Motor neuron (in vitro differentiated cells): ENCODE data around the gene MYO1F. TPM values are rescaled to one million over a fixed set of nuclear protein-coding genes. Genes with fewer than 3 reads are reported as not detected.

Source experiments
- ATAC-seq, 8 experiments: fragments of 200-7000 bp; cut with Tn5 transposase; replicated peaks in 6 of 8; 2 replicates each; pipeline ENCODE4 v1.8.0; 2021; ENCODE audit warnings: mild to moderate bottlenecking in 8 of 8, moderate library complexity in 8 of 8
- H3K27ac ChIP-seq, 2 donors: fragments of 250-450 bp; sonication (Bioruptor Pico); 2 replicates each; pipeline ENCODE4 v1.9.0; 2021; ENCODE audit warnings: antibody characterized with exemption in 2 of 2, mild to moderate bottlenecking in 2 of 2, moderate library complexity in 1 of 2
- H3K4me1 ChIP-seq, 2 donors: fragments of 250-450 bp; sonication (Bioruptor Pico); replicated peaks in 1 of 2; 2 replicates each; pipeline ENCODE4 v1.6.1; 2021; ENCODE audit warnings: antibody characterized with exemption in 2 of 2, mild to moderate bottlenecking in 2 of 2, moderate library complexity in 1 of 2
- H3K4me3 ChIP-seq, 5 donors: fragments of 250-450 bp; sonication (Bioruptor Pico); 2 replicates each; pipeline ENCODE4 v1.9.0; 2021; ENCODE audit warnings: antibody characterized with exemption in 5 of 5, mild to moderate bottlenecking in 5 of 5, moderate library complexity in 4 of 5
- WGBS, 10 experiments: fragments of 450-650 bp; shearing (Covaris generic); methylation state at CpG; one replicate each; pipeline ENCODE4 v1.0.0; 2022; 5-methylcytosine and 5-hydroxymethylcytosine counted together
- in situ Hi-C, 9 experiments: fragments of 400-800 bp; cut with MboI; loops; one replicate each; pipeline ENCODE4 v1.15.0; 2021; ENCODE audit warnings: low sequenced_read_pairs in 9 of 9, low pct_unique_long_range_greater_than_20kb in 2 of 9; ENCODE audit not compliant: unreplicated experiment in 9 of 9
- total RNA-seq, 8 experiments: library from RNA; unstranded; fragments of 300-600 nt; gene quantifications; 2 replicates each; pipeline versions ENCODE4 v1.2.3 to v1.2.4, GENCODE V29; 2022

Gene MYO1F
- total RNA-seq, 8 experiments from 2014 or later, result 0.67 to 15.6 (median 4.7) TPM

DNA sequence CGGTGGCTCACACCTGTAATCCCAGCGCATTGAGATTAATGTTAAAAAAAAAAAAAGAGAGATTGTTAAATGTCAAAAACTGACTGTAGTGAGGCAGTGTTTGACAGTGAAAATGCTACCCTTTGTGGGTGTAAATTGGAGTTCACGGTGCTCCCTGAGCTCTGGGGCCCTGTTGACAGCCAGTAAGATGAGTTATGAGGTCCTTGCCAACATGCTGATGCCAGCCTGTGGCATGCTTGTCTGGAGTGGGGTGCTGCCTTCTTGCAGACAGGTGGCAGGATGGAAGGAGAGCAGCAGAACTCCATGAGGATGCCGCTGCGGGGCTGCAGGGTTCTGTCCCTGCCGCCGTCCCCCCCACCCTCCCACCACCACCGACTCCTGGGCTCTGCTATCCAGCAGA is 100.7 kb downstream of the MYO1F start:
- in situ Hi-C loops, result no loop called here
- H3K4me3 ChIP-seq, result no peak overlapping the region
- H3K4me1 ChIP-seq, result no peaks in the 10 kb centered on the region
- 52 to 100% (median 90%) methylated on average over 1 to 2 of the region's 8 CpGs; no CpG with 5 or more reads in 6 of the 10 experiments for WGBS, 10 experiments
- ATAC-seq, result no peak
- no peak overlapping the region for H3K27ac ChIP-seq

- ATAC-seq, result no peak
- no peak overlapping the region for H3K27ac ChIP-seq
- 100% methylated on average over 1 of the region's 1 CpG; no CpG with 5 or more reads in 8 of the 10 experiments for WGBS, 10 experiments
- in situ Hi-C loops, result no loop called here
- H3K4me1 ChIP-seq, result no peaks in the 10 kb centered on the region
- H3K4me3 ChIP-seq, result no peak overlapping the region
Measured at GRCh38 chr19:8475005-8475404, 102.2 kb downstream of the MYO1F start.

- ATAC-seq, result no peak
- 67 to 100% (median 88%) methylated on average over 2 to 6 of the region's 6 CpGs for WGBS, 10 experiments
- H3K4me1 ChIP-seq, result no peaks in the 10 kb centered on the region
- H3K27ac ChIP-seq, result no peak overlapping the region
- H3K4me3 ChIP-seq, result no peak overlapping the region
- in situ Hi-C loops, result no loop called here
Measured at GRCh38 chr19:8473648-8474476, 103.4 kb downstream of the MYO1F start.

Other genes starting within 250 kb of the MYO1F start
- gene KANK3, start 234.2 kb downstream of the MYO1F start, total RNA-seq, result 1 to 10 TPM in 4 of 8 experiments, under 1 TPM in 3, not detected in 1; 0.08 to 3.4 (median 1.1) TPM
- gene ANGPTL4, start 213.3 kb downstream of the MYO1F start, total RNA-seq, result 1 to 10 TPM in 3 of 8 experiments, under 1 TPM in 4, not detected in 1; 0.38 to 4.6 (median 0.90) TPM
- gene RAB11B, start 187.1 kb downstream of the MYO1F start, total RNA-seq, result 10 to 100 TPM; 16.7 to 72.4 (median 43.7) TPM
- 10 to 100 TPM; 10.4 to 38.4 (median 19.4) TPM for gene MARCHF2, start 164.1 kb downstream of the MYO1F start, total RNA-seq
- gene HNRNPM, start 132.5 kb downstream of the MYO1F start, total RNA-seq, result 100 to 1,000 TPM in 3 of 8 experiments, 10 to 100 TPM in 5; 44.2 to 280 (median 73.5) TPM
- gene PRAM1, start 74.8 kb downstream of the MYO1F start, total RNA-seq, result 1 to 10 TPM in 1 of 8 experiments, under 1 TPM in 7; 0.18 to 1.4 (median 0.31) TPM
- gene ZNF414, start 63.3 kb downstream of the MYO1F start, total RNA-seq, result 10 to 100 TPM in 5 of 8 experiments, 1 to 10 TPM in 3; 2.3 to 14.5 (median 11.1) TPM
- gene ADAMTS10, start 33.3 kb upstream of the MYO1F start, total RNA-seq, result 10 to 100 TPM in 6 of 8 experiments, 1 to 10 TPM in 2; 5.1 to 45.3 (median 15.0) TPM
- not detected for gene NFILZ, start 53.2 kb upstream of the MYO1F start, total RNA-seq
- not detected for gene ACTL9, start 121.4 kb upstream of the MYO1F start, total RNA-seq
- gene OR2Z1, start 144.2 kb upstream of the MYO1F start, total RNA-seq, result under 1 TPM in 1 of 8 experiments, not detected in 7; 0.17 TPM